ENCODE data around the gene TMEM151A.

TMEM151A gene

DNA sequence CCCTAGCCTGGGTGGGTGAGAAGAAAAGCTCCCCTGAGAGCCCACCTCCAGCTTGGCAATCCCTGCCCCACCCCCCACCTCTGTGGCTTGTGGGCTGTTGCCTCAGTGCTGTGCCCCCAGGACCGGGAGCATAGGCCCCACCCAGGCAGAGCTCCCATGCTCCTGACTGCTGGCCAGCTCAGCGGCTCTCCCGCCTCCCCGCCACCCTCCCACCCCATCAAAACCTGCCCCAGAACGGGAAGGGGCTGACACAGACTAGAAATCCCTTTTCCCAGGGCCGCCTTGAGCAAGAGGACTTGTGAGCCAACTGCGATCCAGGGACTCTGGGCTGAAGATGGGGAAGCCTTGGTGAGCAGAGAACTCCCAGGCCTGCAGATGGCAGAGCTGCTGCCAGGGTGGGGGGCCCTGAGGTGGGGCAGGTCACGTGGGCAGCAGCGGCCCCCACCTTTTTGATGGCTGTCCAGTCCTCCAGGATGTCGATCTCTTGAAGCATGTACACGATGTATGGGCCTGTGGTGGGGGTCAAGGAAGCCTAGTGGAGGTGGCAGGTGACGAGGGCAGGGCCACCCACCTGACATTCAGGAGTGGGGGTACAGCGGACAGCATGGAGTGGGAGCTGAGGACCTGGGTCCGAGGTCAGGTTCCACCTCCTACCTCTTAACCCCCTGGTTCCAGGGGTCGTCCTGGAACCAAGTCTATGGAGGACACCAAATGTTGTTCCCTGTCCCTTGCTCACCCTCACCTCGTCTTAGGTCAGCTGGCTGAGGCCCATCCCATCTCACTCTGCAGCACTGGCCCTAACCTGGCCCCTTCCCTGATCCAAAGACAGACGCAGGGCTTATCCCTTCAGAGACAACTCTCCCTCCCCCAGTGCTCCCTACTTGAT, 46.8 kb downstream of the TMEM151A start:
- no peak for DNase-seq

DNA sequence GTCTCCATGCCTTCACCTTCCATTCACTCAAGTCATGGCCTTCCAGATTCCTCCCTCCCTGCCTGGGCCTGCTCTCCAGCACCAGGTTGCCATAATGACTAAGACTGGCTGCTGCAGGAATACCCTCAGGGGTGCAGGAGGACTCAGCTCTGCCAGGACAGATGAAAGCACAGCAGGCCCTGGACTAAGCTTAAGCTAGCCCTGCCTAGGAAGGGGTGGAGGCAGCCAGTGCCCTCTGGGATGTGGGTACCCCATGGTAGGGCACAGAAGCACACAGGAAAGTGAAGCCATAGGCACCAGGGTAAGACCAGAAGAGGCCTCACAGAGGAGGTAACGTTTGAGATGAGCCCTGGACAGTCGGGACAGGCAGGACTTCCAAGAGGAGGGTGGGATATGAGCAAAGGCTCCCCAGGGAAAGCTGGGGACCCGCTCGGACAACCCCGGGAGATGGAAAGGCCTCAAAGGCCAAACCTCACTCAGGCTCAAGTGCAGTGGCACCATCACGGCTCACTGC, 47.5 kb downstream of the TMEM151A start:
- no peak for DNase-seq

DNA sequence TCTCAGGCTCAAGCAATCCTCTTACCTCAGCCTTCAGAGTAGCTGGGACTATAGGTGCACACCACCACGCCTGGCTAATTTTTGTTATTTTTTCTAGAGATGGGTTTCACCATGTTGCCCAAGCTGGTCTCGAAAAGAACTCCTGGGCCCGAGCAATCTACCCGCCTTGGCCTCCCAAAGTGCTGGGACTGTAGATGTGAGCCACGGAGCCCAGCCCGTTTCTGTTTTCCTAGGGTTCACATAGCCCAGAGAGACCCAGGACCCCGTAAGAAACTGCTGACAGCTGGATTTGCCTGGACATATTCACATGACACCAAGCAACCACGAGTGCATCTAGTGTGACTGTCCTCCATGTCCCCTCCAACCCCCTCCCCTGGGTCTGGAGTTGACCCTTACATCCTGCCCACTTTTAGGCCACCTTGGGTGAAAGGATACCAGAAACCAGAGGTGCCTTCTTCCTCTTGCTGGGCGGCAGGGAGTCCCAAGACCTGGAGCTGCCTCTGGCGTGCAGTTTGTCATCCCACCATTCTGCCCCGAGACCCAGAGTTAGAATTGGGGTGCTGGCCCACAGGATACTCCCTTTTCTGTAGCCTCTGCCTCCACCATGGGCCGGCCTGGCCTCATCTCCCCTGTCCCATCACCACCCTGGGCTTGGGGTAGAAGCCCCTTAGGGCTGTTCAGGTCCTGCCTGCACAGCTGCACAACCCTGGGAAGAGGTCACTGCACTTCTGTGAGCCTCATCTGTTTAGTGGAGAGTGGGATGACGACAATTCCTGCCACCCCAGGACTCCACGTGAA, 48.2 kb downstream of the TMEM151A start:
- DNase-seq, result no peak

DNA sequence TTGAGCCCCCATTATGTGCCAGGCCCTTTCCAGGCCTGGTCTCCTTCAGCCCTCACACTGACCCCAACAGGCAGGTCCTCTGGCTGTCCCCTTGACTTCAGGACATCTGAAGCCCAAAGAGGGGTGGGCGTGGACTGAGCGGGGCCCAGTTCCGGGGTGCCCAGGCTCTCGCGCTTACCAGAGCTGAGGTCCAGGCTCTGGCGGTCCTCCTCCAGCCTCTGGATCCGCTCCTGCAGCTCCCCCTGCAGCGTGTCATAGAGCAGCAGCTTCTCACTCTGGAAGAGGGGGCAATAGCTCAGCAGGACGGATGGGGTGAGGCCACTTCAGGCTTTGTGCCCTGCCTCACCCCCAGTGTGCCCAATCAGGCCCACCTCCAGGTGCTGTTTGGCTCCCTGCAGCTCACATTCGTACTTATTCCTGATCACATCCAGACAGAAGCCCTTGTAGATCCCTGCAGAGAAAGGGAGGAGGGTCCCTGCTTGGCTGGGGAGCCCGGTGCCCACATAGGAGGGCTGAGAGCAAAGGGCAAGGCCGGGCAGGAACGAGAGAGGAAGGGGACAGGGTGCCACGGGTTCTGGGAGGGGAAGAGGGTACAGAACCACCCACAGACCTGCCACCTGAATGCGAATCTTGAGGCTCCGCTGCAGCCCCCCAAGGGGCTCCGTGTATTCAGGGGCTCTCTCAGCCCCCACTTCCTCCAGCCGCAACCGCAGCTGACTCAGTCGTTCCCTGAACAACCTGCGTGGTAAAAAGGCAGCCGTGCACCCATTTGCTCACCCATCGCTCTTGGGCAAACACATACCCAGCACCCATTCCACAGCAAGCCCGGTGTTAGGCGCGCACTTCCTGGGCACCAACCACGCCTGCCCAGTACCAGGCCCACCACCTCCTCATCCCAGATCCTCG, 49.2 kb downstream of the TMEM151A start:
- DNase-seq, result no peak

DNA sequence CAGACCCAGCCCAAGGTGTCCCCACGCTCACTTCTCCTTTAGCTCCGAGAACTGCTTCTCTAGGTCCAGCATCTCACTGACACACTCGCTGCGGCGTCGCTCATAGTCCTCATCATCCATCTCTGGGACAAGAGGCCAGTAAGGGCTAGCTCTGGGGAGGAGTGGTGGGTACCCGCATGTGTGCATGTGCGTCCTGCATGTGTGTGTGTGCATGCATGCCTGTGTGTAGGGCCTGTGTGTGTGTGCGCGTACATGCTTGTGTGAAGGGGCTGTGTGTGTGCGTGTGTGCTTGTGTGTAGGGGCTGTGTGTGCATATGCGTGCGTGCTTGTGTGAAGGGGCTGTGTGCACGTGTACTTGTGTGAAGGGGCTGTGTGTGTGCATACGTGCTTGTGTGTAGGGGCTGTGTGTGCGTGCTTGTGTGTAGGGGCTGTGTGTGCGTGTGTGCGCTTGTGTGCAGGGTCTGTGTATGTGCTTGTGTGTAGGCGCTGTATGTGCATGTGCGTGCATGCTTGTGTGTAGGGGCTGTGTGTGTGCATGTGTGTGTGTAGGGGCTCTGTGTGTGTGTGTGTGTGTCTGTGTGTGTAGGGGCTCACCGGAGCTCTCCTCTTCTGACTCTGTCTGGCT, 49.9 kb downstream of the TMEM151A start:
- no peak for DNase-seq

DNA sequence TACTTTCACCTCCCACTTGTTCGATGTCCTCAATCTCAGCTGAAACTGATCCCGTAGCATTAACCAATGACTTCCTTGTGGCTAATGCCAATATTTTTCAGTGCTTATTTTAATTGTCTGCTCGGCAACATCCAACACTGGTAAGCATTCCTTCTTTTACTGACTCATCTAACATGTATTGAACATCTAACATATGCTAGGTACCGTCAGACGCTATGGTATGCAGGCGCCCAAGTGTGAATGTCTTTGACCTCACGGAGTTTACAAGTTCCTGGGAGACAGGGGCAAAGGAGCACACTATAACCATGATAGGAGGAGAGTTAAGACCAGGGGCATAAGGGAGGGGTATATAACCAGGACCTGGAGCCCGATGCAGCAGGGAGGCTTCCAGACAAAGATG, 51.5 kb downstream of the TMEM151A start:
- DNase-seq, result no peak

DNA sequence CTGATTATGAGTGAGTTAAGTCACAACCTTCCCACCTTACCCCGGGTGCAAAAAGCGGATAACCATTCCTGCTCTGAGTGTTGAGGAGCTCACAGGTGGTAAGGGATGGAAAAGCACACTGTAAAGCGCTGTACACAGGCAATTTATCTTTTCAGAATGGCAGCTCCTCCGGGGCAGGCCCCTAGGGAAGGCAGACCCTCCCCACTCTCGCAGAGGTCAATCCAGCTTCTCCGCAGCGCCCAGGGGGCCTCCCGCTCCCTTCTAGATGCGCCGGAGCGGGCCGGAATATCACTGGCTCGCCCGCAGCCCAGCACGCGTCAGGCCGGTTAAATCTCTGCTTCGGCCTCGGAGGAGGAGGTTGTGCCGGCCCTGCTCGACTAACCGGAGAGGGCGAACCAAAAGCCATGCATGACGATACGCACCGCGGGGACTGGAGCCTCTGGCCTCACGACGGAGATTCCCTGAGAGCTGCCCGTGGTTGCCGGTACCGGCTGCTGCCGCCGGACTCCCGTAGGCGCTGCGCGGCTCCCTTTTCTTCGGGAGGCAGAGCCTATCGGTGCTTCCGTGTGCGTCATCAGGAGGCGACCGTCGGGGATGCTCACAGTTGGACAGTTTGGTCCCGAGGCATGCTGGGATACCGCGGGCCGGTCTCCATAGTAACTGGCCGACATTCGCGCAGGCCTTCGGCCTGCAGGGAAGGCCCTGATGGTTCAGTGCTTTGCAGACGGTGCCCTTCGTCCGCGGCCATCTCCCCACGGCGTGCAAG, 53.0 kb downstream of the TMEM151A start, which contains the start of gene BRMS1:
Gene BRMS1 (minus strand): TSS at position 555 of the 766 bp plus-strand sequence. CDS start 2,870 bp downstream, outside the sequence.
- peak; percentile 95 for DNase-seq

DNA sequence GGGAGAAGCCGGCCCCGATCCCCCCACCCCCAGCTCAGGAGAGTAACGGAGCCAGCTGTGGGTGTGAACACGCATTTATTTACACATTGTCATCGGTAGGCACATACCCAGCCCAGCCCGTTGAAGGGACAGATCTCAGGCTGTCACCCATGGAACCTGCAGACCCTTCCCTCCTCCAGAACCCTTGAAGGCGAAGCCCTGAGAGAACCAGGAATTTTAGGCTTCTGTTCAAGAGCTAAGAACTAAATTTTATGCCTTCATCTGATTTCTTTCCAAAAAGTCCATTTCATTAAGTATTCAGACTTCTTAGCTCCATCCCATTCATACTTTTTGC, 53.6 kb downstream of the TMEM151A start:
- no peak for DNase-seq
